ENCODE data around the gene INAFM2. TPM values are rescaled to one million over a fixed set of nuclear protein-coding genes. Genes with fewer than 3 reads are reported as not detected.

Gene INAFM2
- total and polyA plus RNA-seq, 2 experiments from 2014 or later = 13.7 to 19.5 TPM

DNA sequence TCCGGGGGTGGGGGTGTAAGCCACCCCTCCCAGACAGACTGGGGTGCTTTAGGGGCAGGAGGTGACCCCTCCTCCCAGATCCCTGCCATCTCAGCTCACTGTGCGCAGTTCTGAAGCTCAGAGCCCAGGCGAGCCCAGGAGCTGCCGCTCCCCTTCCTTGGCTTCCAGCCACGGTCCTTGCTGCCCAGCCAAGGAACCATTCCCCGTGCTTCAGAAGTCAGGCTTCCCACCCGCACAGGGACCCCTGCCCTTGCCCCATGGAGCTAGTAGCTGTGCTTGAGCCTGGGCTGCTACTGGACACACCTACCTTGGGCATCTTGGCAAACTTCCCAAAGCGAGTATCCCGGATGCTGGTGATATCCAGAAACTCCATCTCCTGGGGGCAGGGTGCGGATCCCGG, 20.5 kb upstream of the INAFM2 start:
- Histone ChIP-seq H3K4me2 (no peak overlapping the region), H3K4me1 (ENCODE audit: insufficient read depth) (peaks cover 11% of the 10 kb centered on the region), H3K4me3 (no peak overlapping the region), H3K36me3 (replicated peaks; ENCODE audit: insufficient read depth, low read depth) (no peaks in the 10 kb centered on the region), H4K20me1 (ENCODE audit: insufficient read depth, poor library complexity, severe bottlenecking) (no peaks in the 10 kb centered on the region), H3K27ac (no peak overlapping the region), H3K79me2 (no peaks in the 10 kb centered on the region), H3K9me3 (ENCODE audit: low read depth) (no peaks in the 10 kb centered on the region), H3K9me2 (replicated peaks; ENCODE audit: insufficient read depth) (no peaks in the 10 kb centered on the region), H3K27me3 (no peaks in the 10 kb centered on the region), H2AFZ (no peak overlapping the region)
- WGBS (ENCODE audit: low lambda C conversion rate, missing lambda C conversion rate) = 98% methylated on average over 10 of the region's 11 CpGs
- TF ChIP-seq EZH2phosphoT487 (IDR thresholded peaks at IDR 0.05; ENCODE audit: low read depth, severe bottlenecking, unreplicated experiment) (no peak), EZH2 (IDR thresholded peaks at IDR 0.05; ENCODE audit: borderline replicate concordance) (no peak)
- TF ChIP-seq, protein P1, sequence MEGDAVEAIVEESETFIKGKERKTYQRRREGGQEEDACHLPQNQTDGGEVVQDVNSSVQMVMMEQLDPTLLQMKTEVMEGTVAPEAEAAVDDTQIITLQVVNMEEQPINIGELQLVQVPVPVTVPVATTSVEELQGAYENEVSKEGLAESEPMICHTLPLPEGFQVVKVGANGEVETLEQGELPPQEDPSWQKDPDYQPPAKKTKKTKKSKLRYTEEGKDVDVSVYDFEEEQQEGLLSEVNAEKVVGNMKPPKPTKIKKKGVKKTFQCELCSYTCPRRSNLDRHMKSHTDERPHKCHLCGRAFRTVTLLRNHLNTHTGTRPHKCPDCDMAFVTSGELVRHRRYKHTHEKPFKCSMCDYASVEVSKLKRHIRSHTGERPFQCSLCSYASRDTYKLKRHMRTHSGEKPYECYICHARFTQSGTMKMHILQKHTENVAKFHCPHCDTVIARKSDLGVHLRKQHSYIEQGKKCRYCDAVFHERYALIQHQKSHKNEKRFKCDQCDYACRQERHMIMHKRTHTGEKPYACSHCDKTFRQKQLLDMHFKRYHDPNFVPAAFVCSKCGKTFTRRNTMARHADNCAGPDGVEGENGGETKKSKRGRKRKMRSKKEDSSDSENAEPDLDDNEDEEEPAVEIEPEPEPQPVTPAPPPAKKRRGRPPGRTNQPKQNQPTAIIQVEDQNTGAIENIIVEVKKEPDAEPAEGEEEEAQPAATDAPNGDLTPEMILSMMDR (IDR thresholded peaks at IDR 0.05; ENCODE audit: poor library complexity) = no peak
- no peak for DNase-seq (ENCODE audit: low spot score)

DNA sequence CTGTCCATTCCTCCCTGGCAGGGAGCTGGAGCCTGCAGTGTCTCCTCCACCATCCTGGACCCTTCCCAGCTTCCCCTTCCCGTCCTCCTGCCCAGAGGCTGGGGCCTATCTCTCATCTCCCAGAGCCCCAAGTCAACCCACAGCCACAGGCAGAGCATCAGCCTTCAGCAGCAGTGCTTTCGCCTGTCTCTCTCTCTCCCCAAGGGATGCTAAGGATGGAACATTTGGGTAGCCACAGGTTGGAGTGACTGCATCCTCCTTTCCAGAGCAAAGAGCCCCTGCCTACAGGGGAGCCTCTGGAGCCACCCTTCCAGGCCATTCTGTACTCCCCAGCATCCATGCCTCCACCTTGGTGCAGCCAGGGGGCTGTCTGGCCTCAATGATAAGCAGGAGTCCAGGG, 19.9 kb upstream of the INAFM2 start:
- DNase-seq (ENCODE audit: low spot score) = no peak
- Histone ChIP-seq H3K4me1 (ENCODE audit: insufficient read depth) (peaks cover 13% of the 10 kb centered on the region), H3K4me2 (no peak overlapping the region), H3K9me3 (ENCODE audit: low read depth) (no peaks in the 10 kb centered on the region), H2AFZ (no peak overlapping the region), H3K79me2 (no peaks in the 10 kb centered on the region), H3K9me2 (replicated peaks; ENCODE audit: insufficient read depth) (no peaks in the 10 kb centered on the region), H3K36me3 (replicated peaks; ENCODE audit: insufficient read depth, low read depth) (no peaks in the 10 kb centered on the region), H4K20me1 (ENCODE audit: insufficient read depth, poor library complexity, severe bottlenecking) (no peaks in the 10 kb centered on the region), H3K27ac (no peak overlapping the region), H3K27me3 (no peaks in the 10 kb centered on the region), H3K4me3 (no peak overlapping the region)
- 96% methylated on average over 2 of the region's 2 CpGs for WGBS (ENCODE audit: low lambda C conversion rate, missing lambda C conversion rate)
- TF ChIP-seq EZH2phosphoT487 (IDR thresholded peaks at IDR 0.05; ENCODE audit: low read depth, severe bottlenecking, unreplicated experiment) = no peak
- no peak for TF ChIP-seq EZH2 (IDR thresholded peaks at IDR 0.05; ENCODE audit: borderline replicate concordance)

DNA sequence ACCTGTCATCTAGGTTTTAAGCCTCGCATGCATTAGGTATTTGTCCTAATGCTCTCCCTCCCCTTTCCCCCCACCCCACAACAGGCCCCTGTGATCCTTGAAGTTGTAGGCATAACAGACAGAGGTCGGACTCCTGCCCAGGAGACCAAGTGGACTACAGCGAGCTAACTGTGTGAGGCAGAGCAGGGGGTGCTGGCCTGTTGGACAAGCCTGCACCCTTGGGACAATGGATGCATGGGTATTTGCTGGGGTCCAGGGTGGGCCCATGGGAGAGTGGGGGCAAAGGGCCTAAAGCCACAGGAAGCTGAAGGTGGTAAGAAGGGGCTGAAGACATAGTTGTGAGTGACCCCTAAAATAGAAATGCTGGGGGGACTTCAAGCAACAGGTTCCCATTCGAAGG, 18.2 kb upstream of the INAFM2 start:
- H3K4me1 ChIP-seq (ENCODE audit: insufficient read depth) = peaks cover 13% of the 10 kb centered on the region
- no peak overlapping the region for H2AFZ ChIP-seq
- no peaks in the 10 kb centered on the region for H3K79me2 ChIP-seq
- H3K4me2 ChIP-seq = no peak overlapping the region
- H3K9me3 ChIP-seq (ENCODE audit: low read depth) = no peaks in the 10 kb centered on the region
- no peaks in the 10 kb centered on the region for H3K27me3 ChIP-seq
- no peaks in the 10 kb centered on the region for H4K20me1 ChIP-seq (ENCODE audit: insufficient read depth, poor library complexity, severe bottlenecking)
- TF ChIP-seq EZH2 (IDR thresholded peaks at IDR 0.05; ENCODE audit: borderline replicate concordance) = no peak
- TF ChIP-seq EZH2phosphoT487 (IDR thresholded peaks at IDR 0.05; ENCODE audit: low read depth, severe bottlenecking, unreplicated experiment) = no peak
- TF ChIP-seq, protein P1 (IDR thresholded peaks at IDR 0.05; ENCODE audit: poor library complexity) = no peak
- no peak overlapping the region for H3K4me3 ChIP-seq
- H3K9me2 ChIP-seq (replicated peaks; ENCODE audit: insufficient read depth) = no peaks in the 10 kb centered on the region
- 94% methylated on average over 4 of the region's 4 CpGs for WGBS (ENCODE audit: low lambda C conversion rate, missing lambda C conversion rate)
- no peak for DNase-seq (ENCODE audit: low spot score)
- H3K27ac ChIP-seq = no peak overlapping the region
- H3K36me3 ChIP-seq (replicated peaks; ENCODE audit: insufficient read depth, low read depth) = no peaks in the 10 kb centered on the region

DNA sequence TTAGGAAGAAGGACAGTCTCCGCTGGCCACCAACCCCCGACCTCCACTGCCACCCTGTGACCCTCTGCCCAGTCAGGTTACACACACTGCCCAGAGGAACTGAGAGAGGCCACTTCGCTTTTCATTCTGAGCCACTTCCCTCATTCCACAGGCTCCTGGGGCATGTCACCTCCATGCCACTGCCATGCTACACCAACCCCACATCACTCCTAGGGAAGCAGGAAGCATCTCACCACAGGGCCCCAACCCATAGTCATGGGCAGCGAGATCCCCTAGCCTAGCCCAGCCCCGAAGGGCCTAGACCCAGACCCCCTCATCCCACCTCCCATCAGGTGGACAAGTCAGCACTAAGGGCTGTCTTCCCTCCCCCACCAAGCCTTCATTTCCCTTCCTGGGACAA, 17.1 kb upstream of the INAFM2 start:
- no peak for DNase-seq (ENCODE audit: low spot score)
- Histone ChIP-seq H3K4me3 (no peak overlapping the region), H3K9me2 (replicated peaks; ENCODE audit: insufficient read depth) (no peaks in the 10 kb centered on the region), H3K27ac (no peak overlapping the region), H3K4me1 (ENCODE audit: insufficient read depth) (peaks cover 13% of the 10 kb centered on the region), H2AFZ (no peak overlapping the region), H3K4me2 (no peak overlapping the region), H4K20me1 (ENCODE audit: insufficient read depth, poor library complexity, severe bottlenecking) (no peaks in the 10 kb centered on the region), H3K79me2 (no peaks in the 10 kb centered on the region), H3K36me3 (replicated peaks; ENCODE audit: insufficient read depth, low read depth) (no peaks in the 10 kb centered on the region), H3K9me3 (ENCODE audit: low read depth) (no peaks in the 10 kb centered on the region), H3K27me3 (peaks cover 2% of the 10 kb centered on the region)
- WGBS (ENCODE audit: low lambda C conversion rate, missing lambda C conversion rate) = 94% methylated on average over 5 of the region's 5 CpGs
- TF ChIP-seq EZH2phosphoT487 (IDR thresholded peaks at IDR 0.05; ENCODE audit: low read depth, severe bottlenecking, unreplicated experiment) (no peak), EZH2 (IDR thresholded peaks at IDR 0.05; ENCODE audit: borderline replicate concordance) (no peak)
- TF ChIP-seq, protein P1 (IDR thresholded peaks at IDR 0.05; ENCODE audit: poor library complexity) = no peak

Data from hepatocyte (in vitro differentiated cells).